ENCODE results near the gene FASN.

The FASN gene

GRCh38 chr17:82098939-82099763, 1.1 kb upstream of the FASN start:
- TF ChIP-seq, protein P1, sequence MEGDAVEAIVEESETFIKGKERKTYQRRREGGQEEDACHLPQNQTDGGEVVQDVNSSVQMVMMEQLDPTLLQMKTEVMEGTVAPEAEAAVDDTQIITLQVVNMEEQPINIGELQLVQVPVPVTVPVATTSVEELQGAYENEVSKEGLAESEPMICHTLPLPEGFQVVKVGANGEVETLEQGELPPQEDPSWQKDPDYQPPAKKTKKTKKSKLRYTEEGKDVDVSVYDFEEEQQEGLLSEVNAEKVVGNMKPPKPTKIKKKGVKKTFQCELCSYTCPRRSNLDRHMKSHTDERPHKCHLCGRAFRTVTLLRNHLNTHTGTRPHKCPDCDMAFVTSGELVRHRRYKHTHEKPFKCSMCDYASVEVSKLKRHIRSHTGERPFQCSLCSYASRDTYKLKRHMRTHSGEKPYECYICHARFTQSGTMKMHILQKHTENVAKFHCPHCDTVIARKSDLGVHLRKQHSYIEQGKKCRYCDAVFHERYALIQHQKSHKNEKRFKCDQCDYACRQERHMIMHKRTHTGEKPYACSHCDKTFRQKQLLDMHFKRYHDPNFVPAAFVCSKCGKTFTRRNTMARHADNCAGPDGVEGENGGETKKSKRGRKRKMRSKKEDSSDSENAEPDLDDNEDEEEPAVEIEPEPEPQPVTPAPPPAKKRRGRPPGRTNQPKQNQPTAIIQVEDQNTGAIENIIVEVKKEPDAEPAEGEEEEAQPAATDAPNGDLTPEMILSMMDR (conservative IDR thresholded peaks at IDR 0.05) = no peak
- peak; percentile 66 for TF ChIP-seq ZFX (IDR thresholded peaks at IDR 0.05)
- peak overlapping the region; percentile 100 for H3K27ac ChIP-seq

- TF ChIP-seq ZFX (IDR thresholded peaks at IDR 0.05) = peak; percentile 77
- TF ChIP-seq, protein P1 (conservative IDR thresholded peaks at IDR 0.05) = no peak
- H3K27ac ChIP-seq = peak overlapping the region; percentile 100
These were observed 192 bp downstream of the FASN start for GRCh38 chr17:82097919-82098168.

DNA sequence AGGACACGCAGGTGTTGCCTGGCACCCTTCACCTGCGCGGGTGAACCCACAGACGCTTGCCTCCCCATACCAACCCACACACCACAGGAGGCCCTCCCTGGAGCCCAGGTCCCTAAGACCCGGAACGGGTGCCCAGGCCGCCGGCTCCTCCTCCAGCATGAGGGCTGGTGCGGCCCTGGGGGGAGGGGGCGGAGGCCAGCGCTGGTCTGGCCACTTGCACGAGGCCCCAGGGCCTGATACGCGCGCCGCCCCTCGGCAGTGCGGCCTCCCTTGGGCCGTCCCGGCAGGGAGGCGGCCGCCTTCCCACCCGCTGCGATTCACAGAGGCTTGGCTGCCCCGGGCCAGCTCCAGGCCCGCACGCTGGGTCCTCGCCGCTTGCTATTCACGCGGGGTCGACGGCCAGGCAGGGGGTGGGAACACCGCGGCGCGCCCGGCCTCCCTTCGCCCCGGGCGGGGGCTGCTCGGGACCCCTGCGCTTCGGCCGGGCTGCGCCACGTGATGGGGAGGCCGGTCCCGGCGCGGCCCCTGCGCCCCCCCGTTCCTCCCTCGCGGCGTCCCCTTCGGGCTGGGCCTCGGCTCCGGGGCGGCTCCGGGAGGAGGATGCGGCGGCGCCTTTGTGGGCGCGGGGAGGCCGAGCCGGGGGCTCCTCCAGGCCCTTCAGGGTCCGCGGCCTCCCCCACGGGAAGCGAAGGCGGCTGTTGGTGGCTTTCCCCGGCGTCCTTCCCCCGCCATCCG, 685 bp downstream of the FASN start:
- peak; percentile 86 for TF ChIP-seq ZFX (IDR thresholded peaks at IDR 0.05)
- TF ChIP-seq, protein P1 (conservative IDR thresholded peaks at IDR 0.05) = no peak
- peak overlapping the region; percentile 100 for H3K27ac ChIP-seq

GRCh38 chr17:82096709-82097183, 1.3 kb downstream of the FASN start:
- TF ChIP-seq, protein P1 (conservative IDR thresholded peaks at IDR 0.05) = no peak
- TF ChIP-seq ZFX (IDR thresholded peaks at IDR 0.05) = no peak
- peak overlapping the region; percentile 100 for H3K27ac ChIP-seq

DNA sequence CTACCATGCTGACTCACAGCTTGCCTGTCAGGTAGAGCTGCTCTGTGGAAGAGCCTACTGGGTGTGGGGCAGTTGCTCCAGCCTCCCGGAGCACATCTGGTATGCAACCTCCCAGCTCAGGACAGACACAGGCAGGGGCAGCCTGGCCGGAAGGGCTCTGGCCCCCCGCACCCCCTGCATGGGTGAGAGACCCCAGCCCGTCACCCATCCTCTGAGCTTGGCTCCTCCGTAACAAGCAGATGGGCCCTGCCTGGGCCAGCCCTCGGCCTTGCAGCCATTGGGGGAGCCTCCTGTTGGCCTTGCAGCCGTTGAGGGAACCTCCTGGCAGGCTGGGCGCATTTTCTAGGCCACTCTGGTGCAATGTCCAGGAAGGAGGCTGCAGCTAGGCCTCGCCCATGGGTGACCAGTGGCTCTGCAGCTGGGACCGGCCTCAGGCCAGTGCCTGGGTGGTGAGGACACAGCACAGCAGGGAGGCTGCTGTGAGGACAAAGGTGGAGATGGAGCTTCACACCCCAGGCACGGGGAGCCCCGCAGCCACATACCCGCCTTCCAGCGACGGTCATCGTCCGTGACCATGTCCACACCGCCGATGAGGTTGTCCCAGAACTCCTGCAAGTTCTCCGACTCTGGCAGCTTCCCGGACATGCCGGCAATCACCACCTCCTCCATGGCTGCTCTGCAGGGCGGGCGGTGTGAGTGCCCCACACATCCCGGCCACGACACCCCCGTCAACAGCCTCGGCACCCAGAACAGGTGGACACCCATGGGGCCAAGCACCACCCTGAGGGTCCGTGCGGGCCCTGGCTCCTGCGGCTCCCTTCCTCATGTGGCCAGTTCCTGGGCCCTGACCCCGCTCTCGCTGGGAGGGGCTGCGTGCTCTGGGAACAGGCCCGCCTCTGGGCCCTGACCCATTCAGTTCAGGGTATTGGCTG, 2.0 kb downstream of the FASN start:
- H3K27ac ChIP-seq = peak overlapping the region; percentile 100
- TF ChIP-seq, protein P1 (conservative IDR thresholded peaks at IDR 0.05) = no peak
- TF ChIP-seq ZFX (IDR thresholded peaks at IDR 0.05) = peak; percentile 23; the same call in 1 of the 2 replicates

- H3K27ac ChIP-seq = peak overlapping the region; percentile 100
- no peak for TF ChIP-seq ZFX (IDR thresholded peaks at IDR 0.05)
- TF ChIP-seq, protein P1 (conservative IDR thresholded peaks at IDR 0.05) = no peak
These were observed 2.9 kb downstream of the FASN start for GRCh38 chr17:82094931-82095776.
